OCI-M1 (cell line): ENCODE results near the gene MSL1.

Experiments
- DNase-seq: peaks from one replicate; lab custom pipeline; 2025; lab: John Stamatoyannopoulos, UW

Gene MSL1

GRCh38 chr17:40176754-40177110 is 55.0 kb downstream of the MSL1 start:
- no peak for DNase-seq

- DNase-seq, result no peak
These were observed 55.6 kb downstream of the MSL1 start, which contains the start of gene RAPGEFL1 for GRCh38 chr17:40177275-40177874. Gene RAPGEFL1 (plus strand): TSS chr17:40177470. CDS start chr17:40177862, 392 bp downstream.

GRCh38 chr17:40178021-40178601 is 56.3 kb downstream of the MSL1 start:
- no peak for DNase-seq

GRCh38 chr17:40178660-40179059 is 56.9 kb downstream of the MSL1 start:
- no peak for DNase-seq

- DNase-seq, result no peak
These were observed 58.3 kb downstream of the MSL1 start for GRCh38 chr17:40179923-40180659.

- no peak for DNase-seq
These were observed 58.9 kb downstream of the MSL1 start for GRCh38 chr17:40180694-40181093.

GRCh38 chr17:40181205-40181604 is 59.4 kb downstream of the MSL1 start:
- no peak for DNase-seq

- DNase-seq, result no peak
These were observed 60.8 kb downstream of the MSL1 start for GRCh38 chr17:40182606-40183005.
